AG08396 (cell line): ENCODE measurements around the gene RUBCN.
A peak's percentile ranks its signal among the peaks of the same experiment; 100 is the strongest.
"Not testable (repeated sequence)": the region's sequence is repeated elsewhere in the genome, so short reads cannot be mapped to it uniquely, and the experiment has no call there.

Experiments
- DNase-seq: peaks from one replicate; pipeline ENCODE4 v3.0.0; 2012; ENCODE audit warnings: low spot score, mixed read lengths

RUBCN gene

GRCh38 chr3:197734667-197735318 is 1.9 kb downstream of the RUBCN start:
- no peak for DNase-seq

GRCh38 chr3:197733042-197733441 is 3.7 kb downstream of the RUBCN start:
- no peak for DNase-seq

- DNase-seq = not testable (repeated sequence)
Measured at GRCh38 chr3:197731483-197731882, 5.2 kb downstream of the RUBCN start.

- not testable (repeated sequence) for DNase-seq
Measured at GRCh38 chr3:197730770-197731169, 5.9 kb downstream of the RUBCN start.

GRCh38 chr3:197730200-197730599 is 6.5 kb downstream of the RUBCN start:
- peak; percentile 82 for DNase-seq

- no peak for DNase-seq
Measured at GRCh38 chr3:197728487-197728886, 8.2 kb downstream of the RUBCN start.

GRCh38 chr3:197727878-197728277 is 8.8 kb downstream of the RUBCN start:
- not testable (repeated sequence) for DNase-seq

GRCh38 chr3:197722734-197723133 is 14.0 kb downstream of the RUBCN start:
- no peak for DNase-seq

GRCh38 chr3:197720694-197721093 is 16.0 kb downstream of the RUBCN start:
- DNase-seq = no peak

- DNase-seq = peak; percentile 58
Measured at GRCh38 chr3:197718891-197719290, 17.8 kb downstream of the RUBCN start.

- DNase-seq = no peak
Measured at GRCh38 chr3:197714251-197714650, 22.5 kb downstream of the RUBCN start.

- no peak for DNase-seq
Measured at GRCh38 chr3:197713477-197713822, 23.3 kb downstream of the RUBCN start.

- peak; percentile 82 for DNase-seq
Measured at GRCh38 chr3:197711973-197712707, 24.6 kb downstream of the RUBCN start.

GRCh38 chr3:197710965-197711364 is 25.7 kb downstream of the RUBCN start:
- DNase-seq = not testable (repeated sequence)

GRCh38 chr3:197709135-197709534 is 27.6 kb downstream of the RUBCN start:
- DNase-seq = no peak

GRCh38 chr3:197706658-197707057 is 30.0 kb downstream of the RUBCN start:
- DNase-seq = no peak

GRCh38 chr3:197701841-197702240 is 34.9 kb downstream of the RUBCN start:
- DNase-seq = no peak

GRCh38 chr3:197700095-197700494 is 36.6 kb downstream of the RUBCN start:
- DNase-seq = no peak

GRCh38 chr3:197697355-197697754 is 39.3 kb downstream of the RUBCN start:
- no peak for DNase-seq

GRCh38 chr3:197694251-197694650 is 42.5 kb downstream of the RUBCN start:
- DNase-seq = no peak

- no peak for DNase-seq
Measured at GRCh38 chr3:197692641-197693040, 44.1 kb downstream of the RUBCN start.

- no peak for DNase-seq
Measured at GRCh38 chr3:197690754-197691153, 46.0 kb downstream of the RUBCN start.

- DNase-seq = no peak
Measured at GRCh38 chr3:197687570-197687969, 49.1 kb downstream of the RUBCN start.

GRCh38 chr3:197686899-197687298 is 49.8 kb downstream of the RUBCN start:
- DNase-seq = no peak
